HG03108 (cell line): Measurements from ENCODE around the gene UTS2B.
"Not testable (repeated sequence)": the region's sequence is repeated elsewhere in the genome, so short reads cannot be mapped to it uniquely, and the experiment has no call there.

ENCODE experiments used
- ATAC-seq: cut with Tn5 transposase; IDR thresholded peaks from one replicate; pipeline ENCODE4 v1.9.1; 2021; ENCODE audit warnings: moderate library complexity; ENCODE audit not compliant: unreplicated experiment

The UTS2B gene

GRCh38 chr3:191283400-191283799 lies 46.9 kb downstream of the UTS2B start:
- ATAC-seq = no peak

GRCh38 chr3:191282251-191283185 lies 47.8 kb downstream of the UTS2B start:
- no peak for ATAC-seq

GRCh38 chr3:191280882-191281281 lies 49.4 kb downstream of the UTS2B start:
- ATAC-seq = no peak

GRCh38 chr3:191280111-191280510 lies 50.2 kb downstream of the UTS2B start:
- no peak for ATAC-seq

GRCh38 chr3:191275751-191276150 lies 54.6 kb downstream of the UTS2B start:
- ATAC-seq = no peak

- ATAC-seq = not testable (repeated sequence)
Measured at GRCh38 chr3:191275244-191275643, 55.1 kb downstream of the UTS2B start.

- peak; percentile 82 for ATAC-seq
Measured at GRCh38 chr3:191269289-191270085, 60.8 kb downstream of the UTS2B start.

- ATAC-seq = no peak
Measured at GRCh38 chr3:191268737-191269136, 61.6 kb downstream of the UTS2B start.

- no peak for ATAC-seq
Measured at GRCh38 chr3:191263850-191264249, 66.5 kb downstream of the UTS2B start.

GRCh38 chr3:191263365-191263764 lies 67.0 kb downstream of the UTS2B start:
- ATAC-seq = peak; percentile 72

- ATAC-seq = peak; percentile 62
Measured at GRCh38 chr3:191262650-191263049, 67.7 kb downstream of the UTS2B start.

GRCh38 chr3:191261304-191261638 lies 69.1 kb downstream of the UTS2B start:
- ATAC-seq = no peak

- ATAC-seq = no peak
Measured at GRCh38 chr3:191260431-191261303, 69.7 kb downstream of the UTS2B start.

- ATAC-seq = no peak
Measured at GRCh38 chr3:191259486-191259885, 70.8 kb downstream of the UTS2B start.

- no peak for ATAC-seq
Measured at GRCh38 chr3:191257286-191257685, 73.0 kb downstream of the UTS2B start.

- no peak for ATAC-seq
Measured at GRCh38 chr3:191256405-191256804, 73.9 kb downstream of the UTS2B start.

GRCh38 chr3:191255156-191255555 lies 75.2 kb downstream of the UTS2B start:
- ATAC-seq = no peak

GRCh38 chr3:191254098-191254873 lies 76.0 kb downstream of the UTS2B start:
- ATAC-seq = no peak

- ATAC-seq = no peak
Measured at GRCh38 chr3:191253089-191253799, 77.1 kb downstream of the UTS2B start.

GRCh38 chr3:191246630-191247029 lies 83.7 kb downstream of the UTS2B start:
- no peak for ATAC-seq
